DOHH2 (cell line): Measurements from ENCODE around the gene SDHB.

Experiments
- H3F3A ChIP-seq: fragments of 200-600 bp; sonication (generic), shearing (Covaris generic); 2 replicates; pipeline ENCODE4 v1.6.0; 2016; ENCODE audit warnings: antibody characterized with exemption, mild to moderate bottlenecking; ENCODE audit not compliant: control insufficient read depth, insufficient read depth
- H3K27ac ChIP-seq: fragments of 200-600 bp; sonication (generic); 2 replicates; pipeline ENCODE4 v1.5.1; 2014; ENCODE audit warnings: low read depth, mild to moderate bottlenecking, low read length, moderate library complexity
- H3K27me3 ChIP-seq: fragments of 200-600 bp; sonication (generic); 2 replicates; pipeline ENCODE4 v1.6.1; 2014; ENCODE audit warnings: mild to moderate bottlenecking, low read length, mixed read lengths; ENCODE audit not compliant: control insufficient read depth
- H3K36me3 ChIP-seq: fragments of 200-600 bp; sonication (generic); 2 replicates; pipeline ENCODE4 v1.6.1; 2014; ENCODE audit warnings: mild to moderate bottlenecking, low read length, moderate library complexity, mixed read lengths; ENCODE audit not compliant: control insufficient read depth
- H3K4me1 ChIP-seq: fragments of 200-600 bp; sonication (generic); 2 replicates; pipeline ENCODE4 v1.6.1; 2014; ENCODE audit warnings: mild to moderate bottlenecking, low read length, mixed read lengths; ENCODE audit not compliant: control insufficient read depth
- H3K4me2 ChIP-seq: fragments of 200-600 bp; sonication (generic); 2 replicates; pipeline ENCODE4 v1.6.0; 2014; ENCODE audit warnings: mild to moderate bottlenecking, low read length, moderate library complexity
- H3K4me3 ChIP-seq: fragments of 200-600 bp; sonication (generic); 2 replicates; pipeline ENCODE4 v1.5.1; 2014; ENCODE audit warnings: mild to moderate bottlenecking, low read length, mixed read lengths
- H3K79me2 ChIP-seq: fragments of 200-600 bp; sonication (generic); 2 replicates; pipeline ENCODE4 v1.6.1; 2014; ENCODE audit warnings: mild to moderate bottlenecking, low read length, mixed read lengths; ENCODE audit not compliant: control insufficient read depth
- H3K9me2 ChIP-seq: fragments of 200-600 bp; sonication (generic); replicated peaks from 2 replicates; pipeline ENCODE4 v1.6.1; 2014; ENCODE audit warnings: mild to moderate bottlenecking, low read length, mixed read lengths; ENCODE audit not compliant: control insufficient read depth
- H3K9me3 ChIP-seq: fragments of 200-600 bp; sonication (generic); 2 replicates; pipeline ENCODE4 v1.6.1; 2014; ENCODE audit warnings: antibody characterized with exemption, low read length, mixed read lengths; ENCODE audit not compliant: control insufficient read depth, insufficient read depth
- H4K20me1 ChIP-seq: fragments of 200-600 bp; sonication (generic); 2 replicates; pipeline ENCODE4 v1.6.0; 2014; ENCODE audit warnings: low read depth, mild to moderate bottlenecking, antibody characterized with exemption, low read length, moderate library complexity; ENCODE audit not compliant: control insufficient read depth, insufficient read depth
- CTCF ChIP-seq: fragments of 200-600 bp; sonication (generic); IDR thresholded peaks from one replicate; pipeline ENCODE4 v1.5.1; 2014; ENCODE audit warnings: antibody characterized with exemption, mild to moderate bottlenecking, low read depth, low read length; ENCODE audit not compliant: poor library complexity, severe bottlenecking
- EZH2phosphoT487 ChIP-seq: fragments of 200-600 bp; sonication (generic); IDR thresholded peaks from 2 replicates; pipeline ENCODE4 v1.6.1; 2017; ENCODE audit warnings: borderline replicate concordance, mild to moderate bottlenecking, antibody characterized with exemption, low read length, moderate library complexity, mixed read lengths

The SDHB gene

GRCh38 chr1:16978139-16978538, 75.7 kb downstream of the SDHB start:
- H3K4me1 ChIP-seq, result no peaks in the 10 kb centered on the region
- no peaks in the 10 kb centered on the region for H4K20me1 ChIP-seq
- H3K27ac ChIP-seq, result no peak overlapping the region
- H3K27me3 ChIP-seq, result peaks cover 24% of the 10 kb centered on the region
- TF ChIP-seq CTCF (no peak), EZH2phosphoT487 (no peak)
- no peaks in the 10 kb centered on the region for H3K79me2 ChIP-seq
- H3K4me2 ChIP-seq, result no peak overlapping the region
- H3K9me3 ChIP-seq, result no peaks in the 10 kb centered on the region
- H3F3A ChIP-seq, result no peaks in the 10 kb centered on the region
- no peaks in the 10 kb centered on the region for H3K36me3 ChIP-seq
- no peaks in the 10 kb centered on the region for H3K9me2 ChIP-seq
- H3K4me3 ChIP-seq, result no peak overlapping the region

DNA sequence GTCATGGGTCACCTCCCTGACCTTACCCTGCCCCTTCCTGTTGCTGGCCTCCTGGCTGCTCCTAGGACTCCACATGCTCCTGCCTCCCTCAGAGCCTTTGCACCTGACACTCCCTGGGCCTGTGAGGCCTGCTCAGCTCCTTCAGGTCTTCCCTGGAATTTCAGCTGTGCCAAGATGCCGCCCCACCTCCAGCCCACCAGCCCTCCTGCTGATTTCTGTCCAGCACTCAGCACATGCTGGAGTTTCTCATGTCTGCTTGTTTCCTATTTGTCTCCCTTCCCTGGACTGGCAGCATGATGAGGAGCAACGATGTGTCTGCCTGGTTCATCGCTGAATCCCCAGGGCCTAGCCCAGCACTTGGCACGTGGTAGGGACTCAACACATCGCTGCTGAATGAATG, 76.5 kb downstream of the SDHB start:
- TF ChIP-seq CTCF (no peak), EZH2phosphoT487 (no peak)
- H3K9me2 ChIP-seq, result no peaks in the 10 kb centered on the region
- no peaks in the 10 kb centered on the region for H4K20me1 ChIP-seq
- H3F3A ChIP-seq, result no peaks in the 10 kb centered on the region
- H3K27me3 ChIP-seq, result peaks cover 24% of the 10 kb centered on the region
- H3K36me3 ChIP-seq, result no peaks in the 10 kb centered on the region
- H3K27ac ChIP-seq, result no peak overlapping the region
- H3K79me2 ChIP-seq, result no peaks in the 10 kb centered on the region
- no peak overlapping the region for H3K4me3 ChIP-seq
- H3K4me1 ChIP-seq, result no peaks in the 10 kb centered on the region
- H3K9me3 ChIP-seq, result no peaks in the 10 kb centered on the region
- H3K4me2 ChIP-seq, result no peak overlapping the region

DNA sequence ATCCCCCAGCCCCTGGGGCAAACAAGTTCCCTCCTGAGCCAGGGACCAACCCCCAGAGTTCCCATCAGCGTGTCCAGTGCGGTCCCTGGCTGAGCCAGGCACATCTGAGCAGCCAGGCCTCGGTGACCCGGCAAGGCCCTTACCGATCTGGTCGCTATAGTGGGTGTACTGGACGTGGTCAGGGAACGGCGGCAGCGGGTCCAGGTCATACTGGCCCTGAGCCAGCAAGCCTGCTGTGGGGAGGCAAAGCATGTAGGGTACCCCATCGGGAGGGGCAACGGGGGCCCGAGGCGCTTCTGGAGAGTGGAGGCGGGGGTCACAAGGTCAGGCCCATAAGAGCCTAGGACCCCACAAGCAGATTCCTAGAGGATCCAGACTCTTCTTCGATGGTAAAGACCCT, 76.9 kb downstream of the SDHB start:
- Histone ChIP-seq H3F3A (no peaks in the 10 kb centered on the region), H3K4me2 (no peak overlapping the region), H3K9me2 (no peaks in the 10 kb centered on the region), H3K9me3 (no peaks in the 10 kb centered on the region), H3K36me3 (no peaks in the 10 kb centered on the region), H3K79me2 (no peaks in the 10 kb centered on the region), H3K4me1 (no peaks in the 10 kb centered on the region), H4K20me1 (no peaks in the 10 kb centered on the region), H3K27ac (no peak overlapping the region), H3K27me3 (peaks cover 24% of the 10 kb centered on the region), H3K4me3 (no peak overlapping the region)
- TF ChIP-seq EZH2phosphoT487 (no peak), CTCF (no peak)

GRCh38 chr1:16975838-16976237, 78.0 kb downstream of the SDHB start:
- Histone ChIP-seq H3K36me3 (no peaks in the 10 kb centered on the region), H3K9me2 (no peaks in the 10 kb centered on the region), H3K4me2 (no peak overlapping the region)

More at GRCh38 chr1:16975838-16976237, 78.0 kb downstream of the SDHB start:
- Histone ChIP-seq H3F3A (no peaks in the 10 kb centered on the region), H3K27ac (no peak overlapping the region), H3K4me3 (no peak overlapping the region), H3K9me3 (no peaks in the 10 kb centered on the region), H4K20me1 (no peaks in the 10 kb centered on the region), H3K27me3 (peaks cover 17% of the 10 kb centered on the region), H3K4me1 (no peaks in the 10 kb centered on the region), H3K79me2 (no peaks in the 10 kb centered on the region)
- TF ChIP-seq EZH2phosphoT487 (no peak), CTCF (no peak)
